DLD1 (cell line): ENCODE data around the gene FUT9.

Source experiments
- in situ Hi-C: cut with HindIII; loops from 2 replicates; pipeline ENCODE4 v1.10.0; 2017; ENCODE audit warnings: low sequenced_read_pairs

Gene FUT9

GRCh38 chr6:96066376-96066775 is 50.6 kb downstream of the FUT9 start:
- in situ Hi-C loops = no loop called here

- in situ Hi-C loops = no loop called here
Measured at GRCh38 chr6:96073555-96073954, 57.8 kb downstream of the FUT9 start.

- in situ Hi-C loops = no loop called here
Measured at GRCh38 chr6:96074006-96074405, 58.2 kb downstream of the FUT9 start.

GRCh38 chr6:96075826-96076225 is 60.1 kb downstream of the FUT9 start:
- in situ Hi-C loops = no loop called here

GRCh38 chr6:96086745-96087144 is 71.0 kb downstream of the FUT9 start:
- in situ Hi-C loops = no loop called here

- in situ Hi-C loops = no loop called here
Measured at GRCh38 chr6:96089173-96089572, 73.4 kb downstream of the FUT9 start.

GRCh38 chr6:96094077-96094476 is 78.3 kb downstream of the FUT9 start:
- in situ Hi-C loops = no loop called here

- in situ Hi-C loops = no loop called here
Measured at GRCh38 chr6:96099069-96099468, 83.3 kb downstream of the FUT9 start.

GRCh38 chr6:96101564-96101963 is 85.8 kb downstream of the FUT9 start:
- in situ Hi-C loops = no loop called here

- in situ Hi-C loops = no loop called here
Measured at GRCh38 chr6:96104910-96105309, 89.1 kb downstream of the FUT9 start.

GRCh38 chr6:96110878-96111277 is 95.1 kb downstream of the FUT9 start:
- in situ Hi-C loops = no loop called here

GRCh38 chr6:96116674-96117073 is 100.9 kb downstream of the FUT9 start:
- in situ Hi-C loops = no loop called here

- in situ Hi-C loops = no loop called here
Measured at GRCh38 chr6:96124778-96125177, 109.0 kb downstream of the FUT9 start.

- in situ Hi-C loops = no loop called here
Measured at GRCh38 chr6:96138406-96138805, 122.6 kb downstream of the FUT9 start.

GRCh38 chr6:96142142-96142541 is 126.4 kb downstream of the FUT9 start:
- in situ Hi-C loops = no loop called here

GRCh38 chr6:96150431-96150830 is 134.7 kb downstream of the FUT9 start:
- in situ Hi-C loops = no loop called here

- in situ Hi-C loops = no loop called here
Measured at GRCh38 chr6:96151707-96152106, 135.9 kb downstream of the FUT9 start.

GRCh38 chr6:96152114-96152708 is 136.4 kb downstream of the FUT9 start:
- in situ Hi-C loops = no loop called here

- in situ Hi-C loops = no loop called here
Measured at GRCh38 chr6:96153775-96154174, 138.0 kb downstream of the FUT9 start.

- in situ Hi-C loops = no loop called here
Measured at GRCh38 chr6:96156425-96156824, 140.7 kb downstream of the FUT9 start.

- in situ Hi-C loops = no loop called here
Measured at GRCh38 chr6:96157018-96157565, 141.3 kb downstream of the FUT9 start.

- in situ Hi-C loops = no loop called here
Measured at GRCh38 chr6:96162711-96163120, 146.9 kb downstream of the FUT9 start.

- in situ Hi-C loops = no loop called here
Measured at GRCh38 chr6:96164802-96165201, 149.0 kb downstream of the FUT9 start.
